Ishikawa (cell line): ENCODE data around the gene RIC8B.

Experiments used
- CEBPB ChIP-seq: IDR thresholded peaks from 2 replicates; pipeline ENCODE4 v1.6.1; 2012
- CREB1 ChIP-seq: IDR thresholded peaks from 2 replicates; pipeline ENCODE4 v1.6.1; 2012; ENCODE audit warnings: low read depth
- EGR1 ChIP-seq: IDR thresholded peaks from 2 replicates; pipeline ENCODE4 v1.6.1; 2012
- EP300 ChIP-seq: IDR thresholded peaks from 2 replicates; pipeline ENCODE4 v1.6.1; 2012; ENCODE audit warnings: borderline replicate concordance
- FOXM1 ChIP-seq: IDR thresholded peaks from 2 replicates; pipeline ENCODE4 v1.6.1; 2012; ENCODE audit warnings: low read depth, borderline replicate concordance
- MAX ChIP-seq: IDR thresholded peaks from 2 replicates; pipeline ENCODE4 v1.6.1; 2012
- NFIC ChIP-seq: IDR thresholded peaks from 2 replicates; pipeline ENCODE4 v1.6.1; 2012
- RAD21 ChIP-seq: IDR thresholded peaks from 2 replicates; pipeline ENCODE4 v1.6.1; 2012; ENCODE audit warnings: low read depth
- REST ChIP-seq: IDR thresholded peaks from 2 replicates; pipeline ENCODE4 v1.6.1; 2012; ENCODE audit warnings: low read depth, mild to moderate bottlenecking
- TAF1 ChIP-seq: IDR thresholded peaks from 2 replicates; pipeline ENCODE4 v1.6.1; 2012; ENCODE audit warnings: low read depth, mild to moderate bottlenecking
- TCF12 ChIP-seq: IDR thresholded peaks from 2 replicates; pipeline ENCODE4 v1.6.1; 2012; ENCODE audit warnings: low read depth
- TEAD4 ChIP-seq: IDR thresholded peaks from 2 replicates; pipeline ENCODE4 v1.6.1; 2012
- USF1 ChIP-seq: IDR thresholded peaks from 2 replicates; pipeline ENCODE4 v1.6.1; 2012
- YY1 ChIP-seq: IDR thresholded peaks from 2 replicates; pipeline ENCODE4 v1.6.1; 2012; ENCODE audit warnings: low read depth
- ZBTB7A ChIP-seq: IDR thresholded peaks from 2 replicates; pipeline ENCODE4 v1.6.1; 2012; ENCODE audit warnings: low read depth

The RIC8B gene

GRCh38 chr12:106903241-106903945, 128.9 kb downstream of the RIC8B start:
- TF ChIP-seq REST (no peak), CREB1 (no peak), ZBTB7A (no peak), RAD21 (no peak), TCF12 (no peak), YY1 (no peak), FOXM1 (no peak), TAF1 (no peak), EGR1 (no peak), EP300 (no peak), MAX (no peak), TEAD4 (no peak), NFIC (no peak), CEBPB (no peak), USF1 (no peak)

GRCh38 chr12:106906715-106907114, 132.2 kb downstream of the RIC8B start:
- TF ChIP-seq TAF1 = no peak
- no peak for TF ChIP-seq FOXM1
- TF ChIP-seq EP300 = no peak
- no peak for TF ChIP-seq YY1
- TF ChIP-seq CREB1 = no peak
- no peak for TF ChIP-seq TCF12
- no peak for TF ChIP-seq TEAD4
- no peak for TF ChIP-seq EGR1
- TF ChIP-seq MAX = no peak
- TF ChIP-seq NFIC = no peak
- no peak for TF ChIP-seq CEBPB

GRCh38 chr12:106907411-106907810, 132.9 kb downstream of the RIC8B start:
- TF ChIP-seq RAD21 (no peak), FOXM1 (no peak), MAX (no peak), ZBTB7A (no peak), YY1 (no peak), TCF12 (no peak), NFIC (no peak), EGR1 (no peak), TAF1 (no peak), EP300 (no peak), REST (no peak), CREB1 (no peak), TEAD4 (no peak), CEBPB (no peak)

GRCh38 chr12:106907846-106908245, 133.4 kb downstream of the RIC8B start:
- TF ChIP-seq TEAD4 = no peak
- TF ChIP-seq NFIC = no peak
- TF ChIP-seq USF1 = no peak
- TF ChIP-seq ZBTB7A = no peak
- no peak for TF ChIP-seq RAD21
- TF ChIP-seq TCF12 = no peak
- no peak for TF ChIP-seq EP300
- TF ChIP-seq CEBPB = no peak
- no peak for TF ChIP-seq YY1
- TF ChIP-seq MAX = no peak
- no peak for TF ChIP-seq CREB1

GRCh38 chr12:106908561-106908960, 134.1 kb downstream of the RIC8B start:
- no peak for TF ChIP-seq EGR1
- TF ChIP-seq TEAD4 = no peak
- no peak for TF ChIP-seq USF1
- TF ChIP-seq TCF12 = no peak
- no peak for TF ChIP-seq YY1
- TF ChIP-seq CREB1 = no peak
- TF ChIP-seq NFIC = no peak
- no peak for TF ChIP-seq TAF1
- no peak for TF ChIP-seq EP300
- TF ChIP-seq RAD21 = no peak
- no peak for TF ChIP-seq ZBTB7A
- TF ChIP-seq MAX = no peak
- no peak for TF ChIP-seq REST
- no peak for TF ChIP-seq FOXM1
- TF ChIP-seq CEBPB = no peak
